ENCODE measurements around the gene CMSS1.

GRCh38 chr3:99939876-99940275 is 122.2 kb downstream of the CMSS1 start:
- no peak for TF ChIP-seq RARB (CRISPR knock-in tag; IDR thresholded peaks at IDR 0.05)
- no peak for TF ChIP-seq BACH2 (CRISPR knock-in tag; IDR thresholded peaks at IDR 0.05; ENCODE audit: borderline replicate concordance)
- TF ChIP-seq CREB5 (CRISPR knock-in tag; IDR thresholded peaks at IDR 0.05; ENCODE audit: low read depth), result no peak
- no peak for TF ChIP-seq POU6F1 (CRISPR knock-in tag; IDR thresholded peaks at IDR 0.05; ENCODE audit: borderline replicate concordance, low read depth)
- no peak for TF ChIP-seq PATZ1 (CRISPR knock-in tag; IDR thresholded peaks at IDR 0.05; ENCODE audit: borderline replicate concordance)
- TF ChIP-seq ESRRG (CRISPR knock-in tag; IDR thresholded peaks at IDR 0.05), result no peak
- TF ChIP-seq TOX (CRISPR knock-in tag; IDR thresholded peaks at IDR 0.05; ENCODE audit: borderline replicate concordance), result no peak
- no peak for TF ChIP-seq GLIS3 (CRISPR knock-in tag; IDR thresholded peaks at IDR 0.05)
- TF ChIP-seq ZNF70 (CRISPR knock-in tag; IDR thresholded peaks at IDR 0.05), result no peak
- TF ChIP-seq ZFP3 (CRISPR knock-in tag; IDR thresholded peaks at IDR 0.05), result no peak
- TF ChIP-seq OSR1 (CRISPR knock-in tag; IDR thresholded peaks at IDR 0.05), result no peak

Measured in SK-N-SH treated with all-trans-retinoic acid at 6 μM for 48 hours (cell line).